Stimulated activated CD4-positive, alpha-beta T cell treated with anti-CD3 and anti-CD28 coated beads, Interleukin-15, amount 100 ng/mL, for 24 hours (primary cell): ENCODE results near the gene NFKBIE.
"Not testable (repeated sequence)": the region's sequence is repeated elsewhere in the genome, so short reads cannot be mapped to it uniquely, and the experiment has no call there.

Source experiments
- DNase-seq: peaks from one replicate; pipeline ENCODE4 v3.0.0-alpha.2; 2020

NFKBIE gene

GRCh38 chr6:44238687-44239350 lies 26.5 kb downstream of the NFKBIE start:
- DNase-seq, result no peak

GRCh38 chr6:44237813-44238433 lies 27.4 kb downstream of the NFKBIE start:
- DNase-seq, result peak; percentile 84

GRCh38 chr6:44237021-44237812 lies 28.1 kb downstream of the NFKBIE start:
- DNase-seq, result peak; percentile 84

GRCh38 chr6:44235891-44236516 lies 29.3 kb downstream of the NFKBIE start:
- DNase-seq, result no peak

- no peak for DNase-seq
Measured at GRCh38 chr6:44235269-44235668, 30.1 kb downstream of the NFKBIE start.

GRCh38 chr6:44234101-44235025 lies 31.0 kb downstream of the NFKBIE start:
- no peak for DNase-seq

GRCh38 chr6:44233567-44234100 lies 31.7 kb downstream of the NFKBIE start:
- DNase-seq, result no peak

GRCh38 chr6:44232676-44233566 lies 32.4 kb downstream of the NFKBIE start:
- DNase-seq, result no peak

- not testable (repeated sequence) for DNase-seq
Measured at GRCh38 chr6:44231426-44231825, 33.9 kb downstream of the NFKBIE start.

- no peak for DNase-seq
Measured at GRCh38 chr6:44230034-44230675, 35.2 kb downstream of the NFKBIE start.

- no peak for DNase-seq
Measured at GRCh38 chr6:44229376-44230033, 35.8 kb downstream of the NFKBIE start.

GRCh38 chr6:44228836-44229235 lies 36.5 kb downstream of the NFKBIE start:
- no peak for DNase-seq

- DNase-seq, result no peak
Measured at GRCh38 chr6:44228433-44228832, 36.9 kb downstream of the NFKBIE start.

- no peak for DNase-seq
Measured at GRCh38 chr6:44228031-44228430, 37.3 kb downstream of the NFKBIE start.

- no peak for DNase-seq
Measured at GRCh38 chr6:44227148-44227793, 38.1 kb downstream of the NFKBIE start.

- no peak for DNase-seq
Measured at GRCh38 chr6:44226368-44227147, 38.8 kb downstream of the NFKBIE start.

GRCh38 chr6:44225579-44226325 lies 39.6 kb downstream of the NFKBIE start:
- no peak for DNase-seq

GRCh38 chr6:44224965-44225305 lies 40.4 kb downstream of the NFKBIE start:
- DNase-seq, result no peak
